Trophoblast cell (in vitro differentiated cells and primary cell): ENCODE measurements around the gene USP21.
A peak's percentile ranks its signal among the peaks of the same experiment; 100 is the strongest.

ENCODE experiments used
- DNase-seq, 2 donors: peaks; one replicate each; pipeline ENCODE4 v3.0.0-alpha.2; 2016
- H2AFZ ChIP-seq: 2 replicates; pipeline ENCODE4 v1.6.1; 2013; ENCODE audit warnings: low read length, moderate library complexity, mild to moderate bottlenecking; ENCODE audit not compliant: insufficient read depth, poor library complexity
- H2AK5ac ChIP-seq: 2 replicates; pipeline ENCODE4 v1.6.1; 2013; ENCODE audit warnings: mild to moderate bottlenecking, low read length
- H2BK120ac ChIP-seq: 2 replicates; pipeline ENCODE4 v1.6.1; 2013; ENCODE audit warnings: low read length, mild to moderate bottlenecking, moderate library complexity; ENCODE audit not compliant: insufficient read depth, poor library complexity
- H2BK12ac ChIP-seq: 2 replicates; pipeline ENCODE4 v1.6.1; 2013; ENCODE audit warnings: mild to moderate bottlenecking, low read length, moderate library complexity
- H2BK5ac ChIP-seq: 2 replicates; pipeline ENCODE4 v1.6.1; 2013; ENCODE audit warnings: low read length, low read depth, moderate library complexity, mild to moderate bottlenecking; ENCODE audit not compliant: poor library complexity
- H3K14ac ChIP-seq: 2 replicates; pipeline ENCODE4 v1.6.1; 2013; ENCODE audit warnings: mild to moderate bottlenecking, low read length
- H3K18ac ChIP-seq: 2 replicates; pipeline ENCODE4 v1.6.1; 2013; ENCODE audit warnings: mild to moderate bottlenecking, low read length
- H3K23ac ChIP-seq: 2 replicates; pipeline ENCODE4 v1.6.1; 2013; ENCODE audit warnings: low read length
- H3K27ac ChIP-seq: 2 replicates; pipeline ENCODE4 v1.5.1; 2013; ENCODE audit warnings: low read depth, mild to moderate bottlenecking, inconsistent platforms, low read length, moderate library complexity
- H3K27me3 ChIP-seq: 2 replicates; pipeline ENCODE4 v1.6.1; 2013; ENCODE audit warnings: inconsistent platforms, mild to moderate bottlenecking, low read length, moderate library complexity; ENCODE audit not compliant: insufficient read depth
- H3K36me3 ChIP-seq, 2 experiments: 1 replicate in 1 of 2; 2 replicates in 1 of 2; pipeline ENCODE4 v1.6.1; 2013; ENCODE audit warnings: low read length in 2 of 2, mild to moderate bottlenecking in 2 of 2, moderate library complexity in 1 of 2; ENCODE audit not compliant: insufficient read depth in 2 of 2, control insufficient read depth in 1 of 2
- H3K4ac ChIP-seq: 2 replicates; pipeline ENCODE4 v1.6.1; 2013; ENCODE audit warnings: low read depth, mild to moderate bottlenecking, low read length, moderate library complexity
- H3K4me1 ChIP-seq, 2 experiments: 1 replicate in 1 of 2; 2 replicates in 1 of 2; pipeline ENCODE4 v1.6.1; 2013; ENCODE audit warnings: low read length in 2 of 2, mild to moderate bottlenecking in 2 of 2, moderate library complexity in 1 of 2; ENCODE audit not compliant: insufficient read depth in 2 of 2, control insufficient read depth in 1 of 2
- H3K4me2 ChIP-seq: 2 replicates; pipeline ENCODE4 v1.6.1; 2013; ENCODE audit warnings: inconsistent platforms, mild to moderate bottlenecking, low read length, moderate library complexity
- H3K4me3 ChIP-seq: 2 replicates; pipeline ENCODE4 v1.5.1; 2013; ENCODE audit warnings: mild to moderate bottlenecking, low read depth, low read length, inconsistent platforms
- H3K79me1 ChIP-seq: one replicate; pipeline ENCODE4 v1.6.1; 2013; ENCODE audit warnings: low read length
- H3K79me2 ChIP-seq: 2 replicates; pipeline ENCODE4 v1.6.1; 2013; ENCODE audit warnings: low read length, mild to moderate bottlenecking; ENCODE audit not compliant: control insufficient read depth, insufficient read depth, poor library complexity
- H3K9ac ChIP-seq: 2 replicates; pipeline ENCODE4 v1.6.1; 2013; ENCODE audit warnings: mild to moderate bottlenecking, low read length
- H3K9me3 ChIP-seq: 2 replicates; pipeline ENCODE4 v1.6.1; 2013; ENCODE audit warnings: low read depth, mild to moderate bottlenecking, control low read depth, inconsistent platforms, low read length; ENCODE audit not compliant: insufficient read depth
- H4K12ac ChIP-seq: 2 replicates; pipeline ENCODE4 v1.6.1; 2013; ENCODE audit warnings: low read depth, mild to moderate bottlenecking, low read length, moderate library complexity
- H4K8ac ChIP-seq: 2 replicates; pipeline ENCODE4 v1.6.1; 2013; ENCODE audit warnings: low read depth, mild to moderate bottlenecking, low read length, moderate library complexity
- H4K91ac ChIP-seq: one replicate; pipeline ENCODE4 v1.6.1; 2013; ENCODE audit warnings: low read depth, mild to moderate bottlenecking, low read length, moderate library complexity
- WGBS: extraction: QIAGEN DNeasy Blood & Tissue Kit; methylation state at CpG from one replicate; pipeline ENCODE4 v1.1.7; 2013; ENCODE audit warnings: missing lambda C conversion rate; ENCODE audit not compliant: insufficient read length, insufficient coverage; ENCODE audit errors: extremely low coverage; 5-methylcytosine and 5-hydroxymethylcytosine counted together

The USP21 gene

DNA sequence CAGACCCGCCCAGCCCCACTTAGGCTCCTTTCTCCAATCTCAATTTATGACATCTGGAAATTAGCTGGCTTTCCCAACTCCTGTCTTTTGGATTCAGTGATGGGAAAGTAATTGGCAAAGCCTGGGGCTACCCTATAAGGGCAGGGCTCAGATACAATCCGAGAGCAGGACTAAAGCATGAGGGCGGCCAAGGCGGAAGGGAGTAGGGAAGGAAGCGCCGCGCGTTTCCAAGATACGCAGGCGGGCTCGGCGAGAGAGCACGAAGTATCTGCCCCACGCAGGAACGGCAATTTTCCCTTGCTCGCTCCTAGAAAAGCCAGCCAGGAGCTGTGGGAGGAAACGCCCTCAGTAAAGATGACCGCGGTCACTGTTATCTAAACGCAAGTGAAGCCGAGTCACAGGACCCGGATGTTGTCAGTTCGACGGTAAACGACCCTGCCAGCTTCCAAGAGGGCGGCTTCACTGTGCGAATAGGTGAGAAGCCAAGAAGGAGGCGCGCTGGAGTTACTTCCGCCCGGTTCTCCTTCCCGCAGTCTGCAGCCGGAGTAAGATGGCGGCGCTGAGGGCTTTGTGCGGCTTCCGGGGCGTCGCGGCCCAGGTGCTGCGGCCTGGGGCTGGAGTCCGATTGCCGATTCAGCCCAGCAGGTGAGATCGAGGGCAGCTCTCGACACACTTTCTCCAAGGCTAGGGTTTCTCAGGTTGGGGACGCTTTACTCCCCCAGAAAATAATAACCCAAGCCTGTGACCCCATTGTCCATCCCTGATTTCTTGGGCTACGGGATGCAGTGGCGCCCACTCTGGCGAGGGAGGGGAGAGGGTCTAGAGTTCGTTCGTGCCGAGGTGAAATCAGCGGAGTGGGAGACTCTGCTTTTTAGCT is 42.8 kb downstream of the USP21 start, which contains the start of gene NDUFS2:
TSS of gene NDUFS2 (plus strand) at position 532 of the 877 bp plus-strand sequence. CDS start at position 551, 19 bp downstream.
- H4K91ac ChIP-seq: peak within 1 kb of the TSS; percentile 89
- H3K4ac ChIP-seq: peak within 1 kb of the TSS; percentile 53
- WGBS: no CpG with 5 or more reads among the region's 53 CpGs
- H3K79me1 ChIP-seq: peaks cover 14% of the 10 kb centered on the region
- H3K27me3 ChIP-seq: no peaks in the 10 kb centered on the region
- peak within 1 kb of the TSS; percentile 80 for H2BK5ac ChIP-seq
- H3K23ac ChIP-seq: no peak within 1 kb of the TSS
- peak within 1 kb of the TSS; percentile 30 for H2AK5ac ChIP-seq
- peak; percentile 100 for DNase-seq
- H3K9ac ChIP-seq: peak within 1 kb of the TSS; percentile 94
- peak within 1 kb of the TSS; percentile 90 for H3K14ac ChIP-seq
- peaks cover 27 to 31% of the 10 kb centered on the region in 2 experiments for H3K4me1 ChIP-seq
- no peaks in the 10 kb centered on the region for H3K9me3 ChIP-seq
- peaks cover 6% of the 10 kb centered on the region for H3K79me2 ChIP-seq
- H3K18ac ChIP-seq: peak within 1 kb of the TSS; percentile 90
- H2BK12ac ChIP-seq: peak within 1 kb of the TSS; percentile 7
- H3K4me2 ChIP-seq: peak within 1 kb of the TSS; percentile 79
- H3K36me3 ChIP-seq: peaks cover 8 to 9% of the 10 kb centered on the region in 2 experiments
- H3K27ac ChIP-seq: peak within 1 kb of the TSS; percentile 56
- H4K12ac ChIP-seq: peak within 1 kb of the TSS; percentile 96
- H2AFZ ChIP-seq: peak within 1 kb of the TSS; percentile 73
- H3K4me3 ChIP-seq: peak within 1 kb of the TSS; percentile 75
- peak within 1 kb of the TSS; percentile 89 for H2BK120ac ChIP-seq
- peak within 1 kb of the TSS; percentile 97 for H4K8ac ChIP-seq

DNA sequence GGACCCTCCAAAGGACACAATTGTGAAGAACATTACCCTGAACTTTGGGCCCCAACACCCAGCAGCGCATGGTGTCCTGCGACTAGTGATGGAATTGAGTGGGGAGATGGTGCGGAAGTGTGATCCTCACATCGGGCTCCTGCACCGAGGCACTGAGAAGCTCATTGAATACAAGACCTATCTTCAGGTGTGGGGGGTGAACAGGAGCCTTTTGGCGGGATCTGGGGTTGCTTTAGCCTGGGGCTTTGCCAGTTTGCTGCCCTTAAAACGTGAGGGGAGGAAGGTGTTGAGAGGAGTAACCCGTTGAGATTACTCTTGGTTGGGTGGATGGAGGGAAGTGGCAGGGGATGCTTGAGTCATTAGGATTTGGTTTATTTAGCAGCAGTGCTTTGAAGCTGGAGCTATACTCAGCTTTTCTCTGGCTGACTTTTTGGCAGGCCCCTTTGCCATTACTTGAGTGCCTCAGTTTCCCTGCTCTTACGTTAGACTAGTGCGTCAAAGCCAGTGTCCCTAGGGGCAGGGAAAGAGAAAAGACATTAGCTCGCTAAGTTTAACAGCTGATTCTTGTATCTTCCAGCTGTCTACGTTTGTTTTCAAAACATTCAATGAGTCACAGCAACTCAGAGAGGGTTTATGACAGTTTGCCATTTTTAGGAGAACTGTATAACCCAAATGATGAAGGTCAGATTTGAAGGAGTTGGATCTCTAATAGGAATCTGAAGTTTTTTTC is 47.3 kb downstream of the USP21 start:
- no peak overlapping the region for H2BK5ac ChIP-seq
- DNase-seq: no peak
- peaks cover 5 to 7% of the 10 kb centered on the region in 2 experiments for H3K4me1 ChIP-seq
- H2BK12ac ChIP-seq: no peak overlapping the region
- no peak overlapping the region for H3K14ac ChIP-seq
- no peak overlapping the region for H2AFZ ChIP-seq
- WGBS: no CpG with 5 or more reads among the region's 12 CpGs
- peaks cover 7% of the 10 kb centered on the region for H3K79me1 ChIP-seq
- no peak overlapping the region for H3K4ac ChIP-seq
- H4K91ac ChIP-seq: no peak overlapping the region
- no peak overlapping the region for H4K8ac ChIP-seq
- H3K27ac ChIP-seq: no peak overlapping the region
- no peak overlapping the region for H3K18ac ChIP-seq
- H2BK120ac ChIP-seq: no peak overlapping the region
- H3K27me3 ChIP-seq: no peaks in the 10 kb centered on the region
- no peaks in the 10 kb centered on the region for H3K9me3 ChIP-seq
- H4K12ac ChIP-seq: no peak overlapping the region
- H2AK5ac ChIP-seq: no peak overlapping the region
- no peak overlapping the region for H3K4me3 ChIP-seq
- H3K4me2 ChIP-seq: no peak overlapping the region
- H3K36me3 ChIP-seq: peaks cover 29 to 35% of the 10 kb centered on the region in 2 experiments
- no peak overlapping the region for H3K9ac ChIP-seq
- H3K79me2 ChIP-seq: peaks cover 4% of the 10 kb centered on the region
- no peak overlapping the region for H3K23ac ChIP-seq

DNA sequence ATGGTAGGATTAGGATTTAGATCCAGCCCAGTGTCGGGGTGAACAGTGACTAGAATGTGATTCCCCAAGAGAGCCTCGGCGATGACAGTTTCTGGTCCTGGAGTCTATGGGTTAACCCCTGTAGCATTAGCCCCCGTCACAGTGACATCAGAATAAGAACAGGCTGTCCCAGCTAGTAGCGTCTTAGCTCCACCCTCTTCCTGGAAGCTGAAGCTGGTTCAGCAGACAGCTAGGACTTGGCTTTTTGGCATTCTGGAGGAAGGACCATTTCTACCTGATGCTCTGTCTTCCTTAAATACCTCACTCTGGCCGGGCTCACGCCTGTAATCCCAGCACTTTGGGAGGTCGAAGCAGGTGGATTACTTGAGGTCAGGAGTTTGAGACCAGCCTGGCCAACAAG is 47.9 kb downstream of the USP21 start:
- H3K79me1 ChIP-seq: peaks cover 5% of the 10 kb centered on the region
- H3K27ac ChIP-seq: no peak overlapping the region
- no peak overlapping the region for H2BK12ac ChIP-seq
- H3K23ac ChIP-seq: no peak overlapping the region
- no peak overlapping the region for H3K4ac ChIP-seq
- H3K9ac ChIP-seq: no peak overlapping the region
- no peak overlapping the region for H2AK5ac ChIP-seq
- no peaks in the 10 kb centered on the region for H3K9me3 ChIP-seq
- peaks cover 3 to 4% of the 10 kb centered on the region in 2 experiments for H3K4me1 ChIP-seq
- H2BK5ac ChIP-seq: no peak overlapping the region
- no peak for DNase-seq
- WGBS: no CpG with 5 or more reads among the region's 8 CpGs
- H3K36me3 ChIP-seq: peaks cover 33 to 40% of the 10 kb centered on the region in 2 experiments
- no peak overlapping the region for H4K12ac ChIP-seq
- H4K91ac ChIP-seq: no peak overlapping the region
- no peak overlapping the region for H2BK120ac ChIP-seq
- H2AFZ ChIP-seq: no peak overlapping the region
- H3K18ac ChIP-seq: no peak overlapping the region
- H3K79me2 ChIP-seq: peaks cover 4% of the 10 kb centered on the region
- H3K27me3 ChIP-seq: no peaks in the 10 kb centered on the region
- no peak overlapping the region for H3K4me3 ChIP-seq
- no peak overlapping the region for H3K14ac ChIP-seq
- H4K8ac ChIP-seq: no peak overlapping the region
- H3K4me2 ChIP-seq: no peak overlapping the region

DNA sequence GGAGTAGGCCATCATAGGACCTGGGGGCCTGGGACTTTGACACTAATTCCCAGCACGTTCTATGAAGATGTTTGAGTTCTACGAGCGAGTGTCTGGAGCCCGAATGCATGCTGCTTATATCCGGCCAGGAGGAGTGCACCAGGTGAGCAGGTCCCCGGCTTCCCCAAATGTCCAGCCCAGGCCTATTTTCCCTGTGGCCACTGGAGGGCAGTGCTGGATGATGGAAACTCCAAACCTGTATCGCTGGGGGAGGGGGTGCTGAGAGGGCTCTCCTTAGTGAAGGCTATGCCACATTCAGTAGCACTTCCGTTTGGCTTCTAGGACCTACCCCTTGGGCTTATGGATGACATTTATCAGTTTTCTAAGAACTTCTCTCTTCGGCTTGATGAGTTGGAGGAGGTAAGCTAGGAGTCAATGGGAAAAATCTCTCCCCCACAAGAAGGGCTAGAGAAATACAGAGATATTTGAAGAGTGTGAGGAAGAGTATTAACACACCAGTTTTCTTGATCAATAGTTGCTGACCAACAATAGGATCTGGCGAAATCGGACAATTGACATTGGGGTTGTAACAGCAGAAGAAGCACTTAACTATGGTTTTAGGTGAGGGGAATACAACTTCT is 50.6 kb downstream of the USP21 start:
- no peak overlapping the region for H3K14ac ChIP-seq
- no peak overlapping the region for H4K91ac ChIP-seq
- H3K79me1 ChIP-seq: no peaks in the 10 kb centered on the region
- H4K12ac ChIP-seq: no peak overlapping the region
- no peak overlapping the region for H3K4ac ChIP-seq
- H3K36me3 ChIP-seq: peaks cover 44 to 62% of the 10 kb centered on the region in 2 experiments
- no peak overlapping the region for H3K4me2 ChIP-seq
- no peak overlapping the region for H2BK12ac ChIP-seq
- H3K27ac ChIP-seq: no peak overlapping the region
- no peak overlapping the region for H3K9ac ChIP-seq
- H3K27me3 ChIP-seq: no peaks in the 10 kb centered on the region
- no peak overlapping the region for H3K4me3 ChIP-seq
- peaks cover 2% of the 10 kb centered on the region for H3K9me3 ChIP-seq
- no peak overlapping the region for H3K18ac ChIP-seq
- H3K4me1 ChIP-seq: peaks cover 0 to under 1% of the 10 kb centered on the region in 2 experiments
- peak; percentile 74 to 88 for DNase-seq
- no peak overlapping the region for H4K8ac ChIP-seq
- no peak overlapping the region for H2AK5ac ChIP-seq
- no peaks in the 10 kb centered on the region for H3K79me2 ChIP-seq
- WGBS: no CpG with 5 or more reads among the region's 11 CpGs
- no peak overlapping the region for H3K23ac ChIP-seq
- H2AFZ ChIP-seq: no peak overlapping the region
- H2BK5ac ChIP-seq: no peak overlapping the region
- no peak overlapping the region for H2BK120ac ChIP-seq
